GM12878 (cell line): ENCODE measurements around the gene EMP2. TPM values are rescaled to one million over a fixed set of nuclear protein-coding genes. Genes with fewer than 3 reads are reported as not detected.

Experiments used
- ATAC-seq: fragments of 200-7000 bp; cut with Tn5 transposase; 3 replicates; pipeline ENCODE4 v1.9.1; 2020; ENCODE audit warnings: mild to moderate bottlenecking, moderate library complexity
- BruUV-seq: library from RNA; stranded (reverse); fragments of 400-500 nt; replicated peaks from 2 replicates; lab custom pipeline; 2021; lab: Mats Ljungman, UMichigan
- CTCF ChIA-PET: fragments of 300-600 bp; sonication (Branson Sonifier 250); formaldehyde crosslinking; extraction: SDS; loops from one replicate; lab custom pipeline; 2021; ENCODE audit warnings: inconsistent platforms; lab: Yijun Ruan, JAX
- POLR2A ChIA-PET: fragments of 350-600 bp; formaldehyde crosslinking; extraction: SDS; loops from one replicate; lab custom pipeline; 2021; ENCODE audit warnings: inconsistent platforms; lab: Charles Lee
- RAD21 ChIA-PET: fragments of 300-600 bp; sonication (Branson Sonifier 250); formaldehyde crosslinking; loops from one replicate; lab custom pipeline; 2023; ENCODE audit warnings: antibody characterized with exemption; ENCODE audit not compliant: unreplicated experiment; lab: Charles Lee
- SMC1A ChIA-PET: fragments of 300-600 bp; sonication (Branson Sonifier 250); formaldehyde crosslinking; loops from one replicate; lab custom pipeline; 2023; ENCODE audit not compliant: unreplicated experiment, uncharacterized antibody; lab: Charles Lee
- DNase-seq: peaks from one replicate; pipeline ENCODE4 v3.0.0-alpha.2; 2011; ENCODE audit warnings: low read depth, low spot score
- FAIRE-seq: peaks from 3 replicates; lab custom pipeline; 2011; peaks lifted over from hg19 to GRCh38; lab: Jason Lieb, UNC
- H2AFZ ChIP-seq: 2 replicates; pipeline ENCODE4 v1.6.0; 2011; ENCODE audit warnings: low read depth, low read length, control low read depth; ENCODE audit not compliant: control insufficient read depth
- H3K27ac ChIP-seq: 2 replicates; pipeline ENCODE4 v1.5.1; 2011; ENCODE audit warnings: control low read depth; ENCODE audit not compliant: control insufficient read depth, insufficient read depth
- H3K27me3 ChIP-seq, 2 experiments: replicated peaks in 1 of 2; 2 replicates each; pipeline versions ENCODE4 v1.6.0 to v1.6.1; 2011; ENCODE audit warnings: low read length in 1 of 2; ENCODE audit not compliant: control insufficient read depth in 2 of 2, insufficient read depth in 2 of 2
- H3K36me3 ChIP-seq, 2 experiments: 2 replicates each; pipeline ENCODE4 v1.5.1; 2011; ENCODE audit warnings: low read length in 1 of 2; ENCODE audit not compliant: control insufficient read depth in 2 of 2, insufficient read depth in 2 of 2
- H3K4me1 ChIP-seq: 2 replicates; pipeline ENCODE4 v1.6.1; 2011; ENCODE audit warnings: mild to moderate bottlenecking, low read length, moderate library complexity, mixed read lengths; ENCODE audit not compliant: control insufficient read depth, insufficient read depth
- H3K4me2 ChIP-seq: 2 replicates; pipeline ENCODE4 v1.6.0; 2011; ENCODE audit warnings: control low read depth; ENCODE audit not compliant: control insufficient read depth, insufficient read depth
- H3K4me3 ChIP-seq: fragments of 200-600 bp; sonication (generic); 2 replicates; pipeline ENCODE4 v1.5.1; 2016
- H3K79me2 ChIP-seq: 2 replicates; pipeline ENCODE4 v1.6.0; 2011; ENCODE audit warnings: low read length; ENCODE audit not compliant: control insufficient read depth, insufficient read depth
- H3K9ac ChIP-seq: 2 replicates; pipeline ENCODE4 v1.8.0; 2011; ENCODE audit warnings: low read length, control low read depth, mixed read lengths; ENCODE audit not compliant: control insufficient read depth, insufficient read depth
- H3K9me3 ChIP-seq: replicated peaks from 3 replicates; pipeline ENCODE4 v1.5.1; 2011; ENCODE audit warnings: mild to moderate bottlenecking, low read length; ENCODE audit not compliant: control insufficient read depth, insufficient read depth
- H4K20me1 ChIP-seq: 2 replicates; pipeline ENCODE4 v1.6.0; 2011; ENCODE audit not compliant: control insufficient read depth, insufficient read depth
- ATF7 ChIP-seq: fragments of 450-650 bp; IDR thresholded peaks from 2 replicates; pipeline ENCODE4 v1.6.1; 2016; ENCODE audit warnings: low read depth, mild to moderate bottlenecking
- CBX5 ChIP-seq: sonication (generic); IDR thresholded peaks from 2 replicates; pipeline ENCODE4 v1.6.1; 2016; ENCODE audit warnings: low read depth, moderate library complexity, mild to moderate bottlenecking, inconsistent platforms
- ESRRA ChIP-seq: IDR thresholded peaks from 2 replicates; pipeline ENCODE4 v1.6.1; 2012; ENCODE audit warnings: mild to moderate bottlenecking, low read length, improper control_type of control experiment
- EZH2 ChIP-seq: IDR thresholded peaks from 2 replicates; pipeline ENCODE4 v1.6.1; 2012; ENCODE audit warnings: low read depth, mild to moderate bottlenecking, control low read depth, inconsistent platforms, low read length, borderline replicate concordance; ENCODE audit not compliant: control insufficient read depth
- IKZF2 ChIP-seq, 2 experiments: fragments of 450-650 bp; IDR thresholded peaks; 2 replicates each; pipeline ENCODE4 v1.6.1; 2017; ENCODE audit warnings: mild to moderate bottlenecking in 2 of 2, moderate library complexity in 2 of 2
- JUNB ChIP-seq: IDR thresholded peaks from 2 replicates; pipeline ENCODE4 v1.6.1; 2016; ENCODE audit warnings: antibody characterized with exemption, mild to moderate bottlenecking
- MXI1 ChIP-seq: fragments of 150-350 bp; IDR thresholded peaks from 2 replicates; pipeline ENCODE4 v1.6.1; 2011; ENCODE audit warnings: low read depth, mild to moderate bottlenecking, inconsistent platforms, low read length, improper control_type of control experiment
- NFXL1 ChIP-seq: fragments of 450-650 bp; IDR thresholded peaks from 2 replicates; pipeline ENCODE4 v1.6.1; 2017; ENCODE audit warnings: antibody characterized with exemption, mild to moderate bottlenecking, borderline replicate concordance
- NRF1 ChIP-seq: conservative IDR thresholded peaks from 2 replicates; pipeline ENCODE4 v1.6.1; 2011; ENCODE audit warnings: mild to moderate bottlenecking, low read depth, low read length, improper control_type of control experiment
- POLR2AphosphoS5 ChIP-seq: IDR thresholded peaks from 2 replicates; pipeline ENCODE4 v1.6.1; 2011; ENCODE audit warnings: mild to moderate bottlenecking, low read length, inconsistent platforms
- RB1 ChIP-seq: fragments of 450-650 bp; formaldehyde crosslinking; IDR thresholded peaks from 2 replicates; pipeline ENCODE4 v1.6.1; 2017; ENCODE audit warnings: mild to moderate bottlenecking, borderline replicate concordance
- SMARCA5 ChIP-seq: fragments of 450-650 bp; IDR thresholded peaks from 2 replicates; pipeline ENCODE4 v1.6.1; 2017; ENCODE audit warnings: mild to moderate bottlenecking
- TAF1 ChIP-seq: IDR thresholded peaks from 2 replicates; pipeline ENCODE4 v1.6.1; 2011; ENCODE audit warnings: mild to moderate bottlenecking, low read depth, low read length, borderline replicate concordance
- ZBED1 ChIP-seq: IDR thresholded peaks from 2 replicates; pipeline ENCODE4 v1.6.1; 2016; ENCODE audit warnings: borderline replicate concordance
- ZBTB40 ChIP-seq: fragments of 450-650 bp; IDR thresholded peaks from 2 replicates; pipeline ENCODE4 v1.6.1; 2016; ENCODE audit warnings: mild to moderate bottlenecking, moderate library complexity, borderline replicate concordance
- ZZZ3 ChIP-seq: IDR thresholded peaks from 2 replicates; pipeline ENCODE4 v1.6.1; 2011; ENCODE audit warnings: low read depth; ENCODE audit not compliant: control insufficient read depth, insufficient read length
- WGBS: methylation state at CpG from one replicate; pipeline ENCODE4 v1.1.6; 2016; ENCODE audit warnings: low lambda C conversion rate; ENCODE audit not compliant: insufficient replicate concordance, insufficient coverage; ENCODE audit errors: missing lambda C conversion rate; 5-methylcytosine and 5-hydroxymethylcytosine counted together
- in situ Hi-C: fragments of 300-500 bp; cut with MboI; formaldehyde crosslinking; loops from 9 replicates; pipeline ENCODE4 v1.14.3; 2018; ENCODE audit warnings: mixed read lengths
- intact Hi-C: fragments of 100-400 bp; cut with micrococcal nuclease; formaldehyde crosslinking; loops from one replicate; pipeline ENCODE4 v1.14.2; 2022; ENCODE audit not compliant: unreplicated experiment
- polyA plus RNA-seq, 11 experiments: library from polyadenylated mRNA; depleted of rRNA in 4 of 11; unstranded in 6 of 11; stranded (reverse) in 5 of 11; fragments of >200 nt; fragmentation: Nextera tagmentation in 4 of 11; fragmentation: Illumina TruSeq in 1 of 11; extraction: Ambion mirVana in 4 of 11; extraction: Trizol in 1 of 11; gene quantifications; 1 replicate in 1 of 11; 2 replicates in 10 of 11; pipeline versions ENCODE4 v1.2.1 to v1.2.3, GENCODE V29; 2011 to 2016; ENCODE audit warnings: inconsistent platforms in 2 of 11, missing spikeins in 2 of 11, low read depth in 1 of 11
- total RNA-seq, 4 experiments: library from RNA; depleted of rRNA in 3 of 4; stranded (reverse); fragments of >200 nt in 3 of 4; fragmentation: Illumina TruSeq in 1 of 4; extraction: Trizol in 1 of 4; gene quantifications; 2 replicates each; pipeline versions ENCODE4 v1.2.1 to v1.2.3, GENCODE V29; 2013 to 2021
- TF ChIP-seq, protein P1 (sequence below): fragments of 450-650 bp; IDR thresholded peaks from 2 replicates; pipeline ENCODE4 v1.6.1; 2017; ENCODE audit warnings: mild to moderate bottlenecking, moderate library complexity

Gene EMP2
- total and polyA plus RNA-seq, 10 of the 15 experiments (the other 5 are each of a cell fraction or from before 2014, with no cell fraction given) = 0.41 to 10.4 (median 3.8) TPM

- TF ChIP-seq NFXL1 (no peak), TAF1 (no peak), SMARCA5 (no peak), JUNB (no peak), ATF7 (no peak), MXI1 (no peak)
- TF ChIP-seq, protein P1, sequence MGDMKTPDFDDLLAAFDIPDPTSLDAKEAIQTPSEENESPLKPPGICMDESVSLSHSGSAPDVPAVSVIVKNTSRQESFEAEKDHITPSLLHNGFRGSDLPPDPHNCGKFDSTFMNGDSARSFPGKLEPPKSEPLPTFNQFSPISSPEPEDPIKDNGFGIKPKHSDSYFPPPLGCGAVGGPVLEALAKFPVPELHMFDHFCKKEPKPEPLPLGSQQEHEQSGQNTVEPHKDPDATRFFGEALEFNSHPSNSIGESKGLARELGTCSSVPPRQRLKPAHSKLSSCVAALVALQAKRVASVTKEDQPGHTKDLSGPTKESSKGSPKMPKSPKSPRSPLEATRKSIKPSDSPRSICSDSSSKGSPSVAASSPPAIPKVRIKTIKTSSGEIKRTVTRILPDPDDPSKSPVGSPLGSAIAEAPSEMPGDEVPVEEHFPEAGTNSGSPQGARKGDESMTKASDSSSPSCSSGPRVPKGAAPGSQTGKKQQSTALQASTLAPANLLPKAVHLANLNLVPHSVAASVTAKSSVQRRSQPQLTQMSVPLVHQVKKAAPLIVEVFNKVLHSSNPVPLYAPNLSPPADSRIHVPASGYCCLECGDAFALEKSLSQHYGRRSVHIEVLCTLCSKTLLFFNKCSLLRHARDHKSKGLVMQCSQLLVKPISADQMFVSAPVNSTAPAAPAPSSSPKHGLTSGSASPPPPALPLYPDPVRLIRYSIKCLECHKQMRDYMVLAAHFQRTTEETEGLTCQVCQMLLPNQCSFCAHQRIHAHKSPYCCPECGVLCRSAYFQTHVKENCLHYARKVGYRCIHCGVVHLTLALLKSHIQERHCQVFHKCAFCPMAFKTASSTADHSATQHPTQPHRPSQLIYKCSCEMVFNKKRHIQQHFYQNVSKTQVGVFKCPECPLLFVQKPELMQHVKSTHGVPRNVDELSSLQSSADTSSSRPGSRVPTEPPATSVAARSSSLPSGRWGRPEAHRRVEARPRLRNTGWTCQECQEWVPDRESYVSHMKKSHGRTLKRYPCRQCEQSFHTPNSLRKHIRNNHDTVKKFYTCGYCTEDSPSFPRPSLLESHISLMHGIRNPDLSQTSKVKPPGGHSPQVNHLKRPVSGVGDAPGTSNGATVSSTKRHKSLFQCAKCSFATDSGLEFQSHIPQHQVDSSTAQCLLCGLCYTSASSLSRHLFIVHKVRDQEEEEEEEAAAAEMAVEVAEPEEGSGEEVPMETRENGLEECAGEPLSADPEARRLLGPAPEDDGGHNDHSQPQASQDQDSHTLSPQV = no peak
Observed at GRCh38 chr16:10558305-10558704, 22.1 kb downstream of the EMP2 start (continued).

DNA sequence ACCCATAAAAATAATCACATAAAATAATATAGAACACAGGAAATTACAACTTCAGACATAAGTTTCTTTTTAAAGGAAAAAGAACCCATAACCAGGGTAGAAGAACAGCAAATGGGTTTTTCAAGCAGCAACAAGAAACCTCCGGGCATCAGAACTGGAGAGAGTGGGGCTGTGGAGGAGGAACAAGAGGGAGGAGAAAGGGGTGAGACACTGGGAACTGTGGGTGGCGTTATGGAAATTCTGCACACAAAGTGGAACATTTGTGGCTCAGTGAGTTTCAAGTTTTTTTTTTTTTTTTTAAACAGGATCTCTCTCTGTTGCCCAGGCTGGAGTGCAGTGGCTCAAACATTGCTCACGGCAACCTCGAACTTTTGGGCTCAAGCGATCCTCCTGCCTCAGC is 22.6 kb downstream of the EMP2 start:
- ChIA-PET SMC1A (no interaction called here), CTCF (interaction anchor here (0.7 kb wide), 1 partner anchor 46 kb away, joined by 4 read pairs; no protein-coding TSS in a partner anchor), POLR2A (no interaction called here), RAD21 (no interaction called here)
- FAIRE-seq = no peak
- Histone ChIP-seq H3K4me3 (no peak overlapping the region), H4K20me1 (no peaks in the 10 kb centered on the region), H3K4me1 (peaks cover 4% of the 10 kb centered on the region), H3K9me3 (peaks cover 4% of the 10 kb centered on the region; the same call in 2 of the 3 replicates), H3K79me2 (no peaks in the 10 kb centered on the region), H3K4me2 (no peak overlapping the region), H3K27me3 (no peaks in the 10 kb centered on the region), H3K27ac (no peak overlapping the region), H3K36me3 (no peaks in the 10 kb centered on the region), H2AFZ (no peak overlapping the region), H3K9ac (no peak overlapping the region)
- no TSS peak for BruUV-seq
- DNase-seq = no peak
- in situ Hi-C loops (no loop called here), intact Hi-C loops (no loop called here)
- no peak for ATAC-seq
- 77% methylated on average over 5 of the region's 5 CpGs for WGBS
- no peak for TF ChIP-seq IKZF2 (IDR thresholded peaks at IDR 0.05)
- TF ChIP-seq NRF1 = no peak
- no peak for TF ChIP-seq ESRRA
- TF ChIP-seq ZZZ3 = no peak
- TF ChIP-seq POLR2AphosphoS5 = no peak
- TF ChIP-seq RB1 = no peak
- TF ChIP-seq TAF1 = no peak
- TF ChIP-seq ZBTB40 = no peak
- TF ChIP-seq CBX5 = no peak
- TF ChIP-seq ZBED1 = no peak
- TF ChIP-seq EZH2 = no peak
